H1 (cell line): Measurements from ENCODE around the gene LRCH1. TPM values are rescaled to one million over a fixed set of nuclear protein-coding genes. Genes with fewer than 3 reads are reported as not detected.

Experiments
- CBX5 ChIP-seq: fragments of 300-800, 300-1000 bp; sonication (generic); IDR thresholded peaks from 2 replicates; pipeline ENCODE4 v1.7.1; 2016; ENCODE audit warnings: antibody characterized with exemption, low read length, low read depth
- CEBPB ChIP-seq: IDR thresholded peaks from 2 replicates; pipeline ENCODE4 v1.6.1; 2012; ENCODE audit warnings: low read depth, low read length
- CHD1 ChIP-seq: IDR thresholded peaks from 2 replicates; pipeline ENCODE4 v1.6.1; 2012; ENCODE audit warnings: low read depth, low read length, improper control_type of control experiment
- CHD7 ChIP-seq: fragments of 300-600 bp; sonication (generic); IDR thresholded peaks from 2 replicates; pipeline ENCODE4 v1.7.1; 2012; ENCODE audit warnings: low read length, moderate library complexity, mild to moderate bottlenecking, inconsistent platforms; ENCODE audit not compliant: insufficient replicate concordance
- CTBP2 ChIP-seq: IDR thresholded peaks from 2 replicates; pipeline ENCODE4 v1.7.0; 2011; ENCODE audit warnings: borderline replicate concordance, mild to moderate bottlenecking, moderate library complexity, mixed read lengths, low read length; ENCODE audit not compliant: insufficient read depth, insufficient read length
- GTF2F1 ChIP-seq: IDR thresholded peaks from 2 replicates; pipeline ENCODE4 v1.6.1; 2012; ENCODE audit warnings: low read depth, low read length, improper control_type of control experiment, borderline replicate concordance
- HDAC6 ChIP-seq: IDR thresholded peaks from one replicate; pipeline ENCODE4 v1.7.1; 2012; ENCODE audit warnings: low read depth, mild to moderate bottlenecking, inconsistent platforms, low read length, moderate library complexity
- POU5F1 ChIP-seq: IDR thresholded peaks from 2 replicates; pipeline ENCODE4 v1.6.1; 2011; ENCODE audit warnings: low read depth, mild to moderate bottlenecking, low read length, moderate library complexity
- SIRT6 ChIP-seq: IDR thresholded peaks from one replicate; pipeline ENCODE4 v1.7.1; 2012; ENCODE audit warnings: low read length, inconsistent platforms
- SP2 ChIP-seq: IDR thresholded peaks from 2 replicates; pipeline ENCODE4 v1.6.1; 2012; ENCODE audit warnings: mild to moderate bottlenecking, low read length, inconsistent platforms
- SUZ12 ChIP-seq: fragments of 200-600 bp; sonication (generic); IDR thresholded peaks from 2 replicates; pipeline ENCODE4 v1.6.1; 2012; ENCODE audit warnings: mild to moderate bottlenecking, inconsistent platforms, low read length, moderate library complexity, mixed read lengths
- ZNF274 ChIP-seq: IDR thresholded peaks from 2 replicates; pipeline ENCODE4 v1.7.0; 2012; ENCODE audit warnings: low read length, borderline replicate concordance; ENCODE audit errors: extremely low read depth
- polyA plus RNA-seq, 7 experiments: library from polyadenylated mRNA; depleted of rRNA in 3 of 7; stranded (reverse) in 5 of 7; unstranded in 2 of 7; fragments of >200 nt in 5 of 7; fragments of 200-250 nt in 2 of 7; gene quantifications; 1 replicate in 5 of 7; 2 replicates in 1 of 7; 4 replicates in 1 of 7; pipeline versions ENCODE4 v1.2.1 to v1.2.3, GENCODE V29; 2011 to 2013; ENCODE audit warnings: missing spikeins in 2 of 7, mixed read lengths in 2 of 7
- total RNA-seq: library from RNA; stranded (reverse); fragmentation: NEBNext Ultra II Directional; extraction: Animal tissue kit (Norgen Biotek cat#: 25700); gene quantifications from 2 replicates; pipeline ENCODE4 v1.2.1, GENCODE V29; 2021
- TF ChIP-seq, protein P1 (sequence below): IDR thresholded peaks from 2 replicates; pipeline ENCODE4 v1.6.1; 2012; ENCODE audit warnings: inconsistent platforms

The LRCH1 gene
- total and polyA plus RNA-seq, 2 of the 8 experiments (the other 6 are each of a cell fraction or from before 2014, with no cell fraction given): 3.0 to 10.1 TPM

GRCh38 chr13:46660857-46661256 lies 107.9 kb downstream of the LRCH1 start (continued):
- TF ChIP-seq CHD7 (no peak), POU5F1 (no peak), CBX5 (no peak), GTF2F1 (no peak), ZNF274 (no peak), SP2 (no peak), SIRT6 (no peak), SUZ12 (no peak), CTBP2 (no peak), CHD1 (no peak), HDAC6 (no peak), CEBPB (no peak)
- TF ChIP-seq, protein P1, sequence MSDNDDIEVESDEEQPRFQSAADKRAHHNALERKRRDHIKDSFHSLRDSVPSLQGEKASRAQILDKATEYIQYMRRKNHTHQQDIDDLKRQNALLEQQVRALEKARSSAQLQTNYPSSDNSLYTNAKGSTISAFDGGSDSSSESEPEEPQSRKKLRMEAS: no peak
